Measurements from ENCODE around the gene BAHCC1. TPM values are rescaled to one million over a fixed set of nuclear protein-coding genes. Genes with fewer than 3 reads are reported as not detected.

Gene BAHCC1
- total RNA-seq, 1 donor, result 11.2 TPM

- TF ChIP-seq, protein P1, sequence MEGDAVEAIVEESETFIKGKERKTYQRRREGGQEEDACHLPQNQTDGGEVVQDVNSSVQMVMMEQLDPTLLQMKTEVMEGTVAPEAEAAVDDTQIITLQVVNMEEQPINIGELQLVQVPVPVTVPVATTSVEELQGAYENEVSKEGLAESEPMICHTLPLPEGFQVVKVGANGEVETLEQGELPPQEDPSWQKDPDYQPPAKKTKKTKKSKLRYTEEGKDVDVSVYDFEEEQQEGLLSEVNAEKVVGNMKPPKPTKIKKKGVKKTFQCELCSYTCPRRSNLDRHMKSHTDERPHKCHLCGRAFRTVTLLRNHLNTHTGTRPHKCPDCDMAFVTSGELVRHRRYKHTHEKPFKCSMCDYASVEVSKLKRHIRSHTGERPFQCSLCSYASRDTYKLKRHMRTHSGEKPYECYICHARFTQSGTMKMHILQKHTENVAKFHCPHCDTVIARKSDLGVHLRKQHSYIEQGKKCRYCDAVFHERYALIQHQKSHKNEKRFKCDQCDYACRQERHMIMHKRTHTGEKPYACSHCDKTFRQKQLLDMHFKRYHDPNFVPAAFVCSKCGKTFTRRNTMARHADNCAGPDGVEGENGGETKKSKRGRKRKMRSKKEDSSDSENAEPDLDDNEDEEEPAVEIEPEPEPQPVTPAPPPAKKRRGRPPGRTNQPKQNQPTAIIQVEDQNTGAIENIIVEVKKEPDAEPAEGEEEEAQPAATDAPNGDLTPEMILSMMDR (IDR thresholded peaks at IDR 0.05; ENCODE audit: extremely low read depth, low read depth, low read length), result no peak
- no peaks in the 10 kb centered on the region for H3K27me3 ChIP-seq (ENCODE audit: insufficient read depth, low read length)
- peaks cover 3% of the 10 kb centered on the region for H4K20me1 ChIP-seq (ENCODE audit: insufficient read depth, low read length)
- H3K27ac ChIP-seq (ENCODE audit: low read depth, low read length), result peak overlapping the region; percentile 60
- DNase-seq (ENCODE audit: insufficient read length, low spot score, missing footprints), result peak; percentile 97
- no peaks in the 10 kb centered on the region for H3K9me3 ChIP-seq (ENCODE audit: low read depth, low read length)
- H3K79me2 ChIP-seq (ENCODE audit: insufficient read depth, low read length), result peaks cover 18% of the 10 kb centered on the region
- no peaks in the 10 kb centered on the region for H3K36me3 ChIP-seq (ENCODE audit: insufficient read depth, low read length)
- peak overlapping the region; percentile 40 for H3K4me2 ChIP-seq (ENCODE audit: insufficient read depth, low read length)
- H2AFZ ChIP-seq (ENCODE audit: low read length), result no peak overlapping the region
- no peak overlapping the region for H3K4me3 ChIP-seq (ENCODE audit: insufficient read depth, low read length)
- H3K4me1 ChIP-seq (ENCODE audit: insufficient read depth, low read length), result peaks cover 58% of the 10 kb centered on the region
Observed at GRCh38 chr17:81420769-81421462, 25.7 kb downstream of the BAHCC1 start.

GRCh38 chr17:81422776-81423697 lies 27.8 kb downstream of the BAHCC1 start:
- no peaks in the 10 kb centered on the region for H3K36me3 ChIP-seq (ENCODE audit: insufficient read depth, low read length)
- H3K4me3 ChIP-seq (ENCODE audit: insufficient read depth, low read length), result peak overlapping the region; percentile 59
- H2AFZ ChIP-seq (ENCODE audit: low read length), result peak overlapping the region; percentile 47
- DNase-seq (ENCODE audit: insufficient read length, low spot score, missing footprints), result peak; percentile 99
- H3K4me2 ChIP-seq (ENCODE audit: insufficient read depth, low read length), result peak overlapping the region; percentile 81
- H3K27ac ChIP-seq (ENCODE audit: low read depth, low read length), result peak overlapping the region; percentile 93
- H3K27me3 ChIP-seq (ENCODE audit: insufficient read depth, low read length), result no peaks in the 10 kb centered on the region
- TF ChIP-seq, protein P1 (IDR thresholded peaks at IDR 0.05; ENCODE audit: extremely low read depth, low read depth, low read length), result no peak
- peaks cover 52% of the 10 kb centered on the region for H3K4me1 ChIP-seq (ENCODE audit: insufficient read depth, low read length)
- no peaks in the 10 kb centered on the region for H3K9me3 ChIP-seq (ENCODE audit: low read depth, low read length)
- H4K20me1 ChIP-seq (ENCODE audit: insufficient read depth, low read length), result peaks cover 3% of the 10 kb centered on the region
- H3K79me2 ChIP-seq (ENCODE audit: insufficient read depth, low read length), result peaks cover 19% of the 10 kb centered on the region

GRCh38 chr17:81423698-81424071 lies 28.4 kb downstream of the BAHCC1 start:
- peaks cover 19% of the 10 kb centered on the region for H3K79me2 ChIP-seq (ENCODE audit: insufficient read depth, low read length)
- TF ChIP-seq, protein P1 (IDR thresholded peaks at IDR 0.05; ENCODE audit: extremely low read depth, low read depth, low read length), result no peak
- H3K27ac ChIP-seq (ENCODE audit: low read depth, low read length), result peak overlapping the region; percentile 93
- H3K4me1 ChIP-seq (ENCODE audit: insufficient read depth, low read length), result peaks cover 53% of the 10 kb centered on the region
- H2AFZ ChIP-seq (ENCODE audit: low read length), result no peak overlapping the region
- H3K9me3 ChIP-seq (ENCODE audit: low read depth, low read length), result no peaks in the 10 kb centered on the region
- no peak for DNase-seq (ENCODE audit: insufficient read length, low spot score, missing footprints)
- no peaks in the 10 kb centered on the region for H3K27me3 ChIP-seq (ENCODE audit: insufficient read depth, low read length)
- H3K4me3 ChIP-seq (ENCODE audit: insufficient read depth, low read length), result peak overlapping the region; percentile 48
- peaks cover 3% of the 10 kb centered on the region for H4K20me1 ChIP-seq (ENCODE audit: insufficient read depth, low read length)
- H3K4me2 ChIP-seq (ENCODE audit: insufficient read depth, low read length), result peak overlapping the region; percentile 69
- H3K36me3 ChIP-seq (ENCODE audit: insufficient read depth, low read length), result no peaks in the 10 kb centered on the region

Data from osteoblast (primary cell).